Activated CD4-positive, alpha-beta T cell treated with anti-CD3 and anti-CD28 coated beads for 36 hours (primary cell): ENCODE data around the gene MRAP. TPM values are rescaled to one million over a fixed set of nuclear protein-coding genes. Genes with fewer than 3 reads are reported as not detected.
"Not testable (repeated sequence)": the region's sequence is repeated elsewhere in the genome, so short reads cannot be mapped to it uniquely, and the experiment has no call there.

Experiments used
- ATAC-seq: fragments of 200-7000 bp; cut with Tn5 transposase; one replicate; pipeline ENCODE4 v1.10.0; 2021; ENCODE audit warnings: mild to moderate bottlenecking, moderate library complexity
- CTCF ChIA-PET: fragments of 350-600 bp; sonication (Branson Sonifier 250); formaldehyde crosslinking; loops from one replicate; lab custom pipeline; 2021; ENCODE audit warnings: antibody characterized with exemption; lab: Charles Lee
- POLR2A ChIA-PET: fragments of 350-600 bp; sonication (Branson Sonifier 250); formaldehyde crosslinking; loops from one replicate; lab custom pipeline; 2021; ENCODE audit warnings: antibody characterized with exemption, inconsistent platforms; lab: Charles Lee
- DNase-seq: peaks from one replicate; pipeline ENCODE4 v3.0.0-alpha.2; 2020
- H3K27ac Mint-ChIP-seq: one replicate; pipeline ENCODE4 v1.8.0; 2021; ENCODE audit warnings: mixed read lengths
- H3K27me3 Mint-ChIP-seq: one replicate; pipeline ENCODE4 v1.8.0; 2021; ENCODE audit warnings: mixed read lengths
- H3K36me3 Mint-ChIP-seq: one replicate; pipeline ENCODE4 v1.8.0; 2021; ENCODE audit warnings: low read depth, mixed read lengths
- H3K4me1 Mint-ChIP-seq: one replicate; pipeline ENCODE4 v1.8.0; 2021; ENCODE audit warnings: mixed read lengths
- H3K4me3 Mint-ChIP-seq: one replicate; pipeline ENCODE4 v1.8.0; 2021; ENCODE audit warnings: mild to moderate bottlenecking, moderate library complexity, mixed read lengths
- H3K9me3 Mint-ChIP-seq: one replicate; pipeline ENCODE4 v1.8.0; 2021; ENCODE audit warnings: low read depth, mixed read lengths
- intact Hi-C, 2 experiments: fragments of 100-400 bp; cut with DNase I in 1 of 2; cut with micrococcal nuclease in 1 of 2; formaldehyde crosslinking; loops; one replicate each; pipeline versions ENCODE4 v1.14.2 to v1.15.1; 2022 to 2024; cut with DNase I, micrococcal nuclease
- total RNA-seq, 2 experiments: library from RNA; stranded (reverse); gene quantifications; one replicate each; pipeline ENCODE4 v1.2.3, GENCODE V29; 2021

Gene MRAP
- not detected for total RNA-seq

GRCh38 chr21:32298658-32299081, at the start of gene MRAP:
MRAP (plus strand) TSS chr21:32298855; CDS start chr21:32298972, 117 bp downstream.
- ChIA-PET POLR2A (no interaction called here), CTCF (interaction anchor here (0.6 to 0.7 kb wide), 2 partner anchors 81 to 417 kb away, joined by 3 read pairs; no protein-coding TSS in a partner anchor)
- ATAC-seq (no peak), DNase-seq (no peak)
- Mint-ChIP-seq H3K27me3 (no peaks in the 10 kb centered on the region), H3K27ac (no peak within 1 kb of the TSS), H3K4me1 (no peaks in the 10 kb centered on the region), H3K36me3 (peaks cover 17% of the 10 kb centered on the region), H3K9me3 (no peaks in the 10 kb centered on the region), H3K4me3 (no peak within 1 kb of the TSS)
- intact Hi-C loops = no loop called here

- ChIA-PET CTCF (interaction anchor here (0.6 to 1.1 kb wide), 3 partner anchors 8 to 1164 kb away, joined by 3 read pairs; no protein-coding TSS in a partner anchor), POLR2A (no interaction called here)
- Mint-ChIP-seq H3K27me3 (peaks cover 22% of the 10 kb centered on the region), H3K27ac (no peak overlapping the region), H3K9me3 (peaks cover 8% of the 10 kb centered on the region), H3K4me3 (no peak overlapping the region), H3K4me1 (no peaks in the 10 kb centered on the region), H3K36me3 (no peaks in the 10 kb centered on the region)
- DNase-seq (no peak), ATAC-seq (no peak)
- intact Hi-C loops = loop anchor here in 1 of 2 experiments (10.0 kb wide), 1 partner anchor 265 kb away; no protein-coding TSS in a partner anchor
Measured at GRCh38 chr21:32249511-32250280, 49.0 kb upstream of the MRAP start.

GRCh38 chr21:32252136-32252535, 46.5 kb upstream of the MRAP start:
- intact Hi-C loops = loop anchor here in 1 of 2 experiments (10.0 kb wide), 1 partner anchor 267 kb away; no protein-coding TSS in a partner anchor
- Mint-ChIP-seq H3K9me3 (peaks cover 8% of the 10 kb centered on the region), H3K27ac (no peak overlapping the region), H3K4me3 (no peak overlapping the region), H3K36me3 (no peaks in the 10 kb centered on the region), H3K4me1 (no peaks in the 10 kb centered on the region), H3K27me3 (peaks cover 22% of the 10 kb centered on the region)
- DNase-seq = no peak
- ChIA-PET CTCF (no interaction called here), POLR2A (no interaction called here)
- ATAC-seq = no peak

GRCh38 chr21:32253215-32253641, 45.4 kb upstream of the MRAP start:
- ATAC-seq = no peak
- Mint-ChIP-seq H3K4me3 (no peak overlapping the region), H3K4me1 (no peaks in the 10 kb centered on the region), H3K36me3 (no peaks in the 10 kb centered on the region), H3K9me3 (peaks cover 8% of the 10 kb centered on the region), H3K27ac (no peak overlapping the region), H3K27me3 (peaks cover 20% of the 10 kb centered on the region)
- no peak for DNase-seq
- POLR2A ChIA-PET = no interaction called here
- intact Hi-C loops = loop anchor here in 1 of 2 experiments (10.0 kb wide), 1 partner anchor 268 kb away; no protein-coding TSS in a partner anchor
- CTCF ChIA-PET = no interaction called here

GRCh38 chr21:32256251-32256650, 42.4 kb upstream of the MRAP start:
- CTCF ChIA-PET = interaction anchor here (0.6 to 1.2 kb wide), 2 partner anchors 20 to 159 kb away, joined by 3 to 4 read pairs; no protein-coding TSS in a partner anchor
- intact Hi-C loops = loop anchor here in 1 of 2 experiments (5.0 to 10.0 kb wide), 2 partner anchors 159 to 271 kb away; no protein-coding TSS in a partner anchor

GRCh38 chr21:32256873-32257620, 41.6 kb upstream of the MRAP start:
- CTCF ChIA-PET = interaction anchor here (0.6 to 1.5 kb wide), 5 partner anchors 8 to 471 kb away, joined by 3 to 5 read pairs (median 3); no protein-coding TSS in a partner anchor
- ATAC-seq (no peak), DNase-seq (no peak)
- H3K36me3 Mint-ChIP-seq = no peaks in the 10 kb centered on the region
- intact Hi-C loops = loop anchor here in 1 of 2 experiments (5.0 to 10.0 kb wide), 2 partner anchors 160 to 272 kb away; no protein-coding TSS in a partner anchor
- POLR2A ChIA-PET = no interaction called here
- no peaks in the 10 kb centered on the region for H3K9me3 Mint-ChIP-seq
- H3K27me3 Mint-ChIP-seq = peaks cover 7% of the 10 kb centered on the region
- H3K4me1 Mint-ChIP-seq = peaks cover 1% of the 10 kb centered on the region
- no peak overlapping the region for H3K27ac Mint-ChIP-seq
- no peak overlapping the region for H3K4me3 Mint-ChIP-seq

More at GRCh38 chr21:32256251-32256650, 42.4 kb upstream of the MRAP start:
- Mint-ChIP-seq H3K27ac (no peak overlapping the region), H3K9me3 (peaks cover 3% of the 10 kb centered on the region), H3K36me3 (no peaks in the 10 kb centered on the region), H3K27me3 (peaks cover 15% of the 10 kb centered on the region), H3K4me3 (no peak overlapping the region), H3K4me1 (peaks cover 1% of the 10 kb centered on the region)
- POLR2A ChIA-PET = no interaction called here
- DNase-seq (no peak), ATAC-seq (no peak)

GRCh38 chr21:32257962-32258785, 40.5 kb upstream of the MRAP start:
- no peaks in the 10 kb centered on the region for H3K9me3 Mint-ChIP-seq
- DNase-seq = peak; percentile 67
- peaks cover 7% of the 10 kb centered on the region for H3K27me3 Mint-ChIP-seq
- H3K27ac Mint-ChIP-seq = no peak overlapping the region
- peaks cover 1% of the 10 kb centered on the region for H3K4me1 Mint-ChIP-seq
- H3K36me3 Mint-ChIP-seq = no peaks in the 10 kb centered on the region
- ATAC-seq = peak; percentile 70
- intact Hi-C loops = loop anchor here (1.0 to 10.0 kb wide), 4 partner anchors 161 to 472 kb away; no protein-coding TSS in a partner anchor
- H3K4me3 Mint-ChIP-seq = no peak overlapping the region
- POLR2A ChIA-PET = no interaction called here
- CTCF ChIA-PET = interaction anchor here (0.6 to 1.5 kb wide), 10 partner anchors 11 to 472 kb away, joined by 3 to 5 read pairs (median 3); no protein-coding TSS in a partner anchor

- H3K4me3 Mint-ChIP-seq, H3K9me3 Mint-ChIP-seq, H3K27me3 Mint-ChIP-seq, H3K27ac Mint-ChIP-seq, DNase-seq, H3K36me3 Mint-ChIP-seq, POLR2A ChIA-PET, H3K4me1 Mint-ChIP-seq, ATAC-seq: not testable (repeated sequence)
- CTCF ChIA-PET = interaction anchor here (1.0 to 1.3 kb wide), 4 partner anchors 10 to 472 kb away, joined by 3 to 5 read pairs (median 4); no protein-coding TSS in a partner anchor
- intact Hi-C loops = loop anchor here (1.0 to 10.0 kb wide), 4 partner anchors 161 to 472 kb away; no protein-coding TSS in a partner anchor
Measured at GRCh38 chr21:32258786-32259048, 39.9 kb upstream of the MRAP start.

GRCh38 chr21:32260130-32260529, 38.5 kb upstream of the MRAP start:
- ATAC-seq (no peak), DNase-seq (no peak)
- H3K9me3 Mint-ChIP-seq = no peaks in the 10 kb centered on the region
- intact Hi-C loops = no loop called here
- H3K4me3 Mint-ChIP-seq = no peak overlapping the region
- ChIA-PET CTCF (interaction anchor here (1.0 kb wide), 1 partner anchor 394 kb away, joined by 3 read pairs; no protein-coding TSS in a partner anchor), POLR2A (no interaction called here)
- peaks cover 1% of the 10 kb centered on the region for H3K4me1 Mint-ChIP-seq
- peak overlapping the region; percentile 20 for H3K27ac Mint-ChIP-seq
- H3K36me3 Mint-ChIP-seq = no peaks in the 10 kb centered on the region
- peaks cover 5% of the 10 kb centered on the region for H3K27me3 Mint-ChIP-seq

- Mint-ChIP-seq H3K4me1 (peaks cover 1% of the 10 kb centered on the region), H3K9me3 (no peaks in the 10 kb centered on the region), H3K27ac (no peak overlapping the region), H3K4me3 (no peak overlapping the region), H3K36me3 (peaks cover 11% of the 10 kb centered on the region), H3K27me3 (no peaks in the 10 kb centered on the region)
- ChIA-PET CTCF (no interaction called here), POLR2A (no interaction called here)
- DNase-seq (no peak), ATAC-seq (no peak)
- intact Hi-C loops = no loop called here
Measured at GRCh38 chr21:32261929-32262328, 36.7 kb upstream of the MRAP start.
